ENCODE data around the gene UBA1.

UBA1 gene

GRCh38 chrX:47187106-47187677 is 6.4 kb upstream of the UBA1 start:
- no peak for DNase-seq (ENCODE audit: low spot score)

- no peak for DNase-seq (ENCODE audit: low spot score)
Observed at GRCh38 chrX:47189906-47190305, 3.7 kb upstream of the UBA1 start.

- DNase-seq (ENCODE audit: low spot score) = peak; percentile 86
Observed at GRCh38 chrX:47190445-47191269, 3.0 kb upstream of the UBA1 start.

GRCh38 chrX:47191331-47191730 is 2.3 kb upstream of the UBA1 start:
- DNase-seq (ENCODE audit: low spot score) = peak; percentile 50

GRCh38 chrX:47191806-47192401 is 1.7 kb upstream of the UBA1 start:
- DNase-seq (ENCODE audit: low spot score) = no peak

- no peak for DNase-seq (ENCODE audit: low spot score)
Observed at GRCh38 chrX:47194194-47194787, 662 bp downstream of the UBA1 start.

- no peak for DNase-seq (ENCODE audit: low spot score)
Observed at GRCh38 chrX:47196098-47196497, 2.5 kb downstream of the UBA1 start.

GRCh38 chrX:47197526-47197925 is 3.9 kb downstream of the UBA1 start:
- no peak for DNase-seq (ENCODE audit: low spot score)

GRCh38 chrX:47198026-47198686 is 4.5 kb downstream of the UBA1 start:
- DNase-seq (ENCODE audit: low spot score) = no peak

GRCh38 chrX:47198687-47199080 is 5.1 kb downstream of the UBA1 start:
- no peak for DNase-seq (ENCODE audit: low spot score)

- DNase-seq (ENCODE audit: low spot score) = no peak
Observed at GRCh38 chrX:47199286-47199685, 5.7 kb downstream of the UBA1 start.

- DNase-seq (ENCODE audit: low spot score) = no peak
Observed at GRCh38 chrX:47200385-47201150, 6.9 kb downstream of the UBA1 start.

- no peak for DNase-seq (ENCODE audit: low spot score)
Observed at GRCh38 chrX:47201345-47201944, 7.8 kb downstream of the UBA1 start.

- DNase-seq (ENCODE audit: low spot score) = no peak
Observed at GRCh38 chrX:47202316-47202715, 8.7 kb downstream of the UBA1 start.

GRCh38 chrX:47202877-47203276 is 9.2 kb downstream of the UBA1 start:
- DNase-seq (ENCODE audit: low spot score) = no peak

- no peak for DNase-seq (ENCODE audit: low spot score)
Observed at GRCh38 chrX:47204970-47205369, 11.3 kb downstream of the UBA1 start.

- no peak for DNase-seq (ENCODE audit: low spot score)
Observed at GRCh38 chrX:47206316-47206715, 12.7 kb downstream of the UBA1 start.

GRCh38 chrX:47208108-47208507 is 14.5 kb downstream of the UBA1 start:
- DNase-seq (ENCODE audit: low spot score) = no peak

GRCh38 chrX:47209508-47210238 is 16.0 kb downstream of the UBA1 start:
- DNase-seq (ENCODE audit: low spot score) = no peak

GRCh38 chrX:47210661-47211425 is 17.2 kb downstream of the UBA1 start:
- DNase-seq (ENCODE audit: low spot score) = no peak

Data from D341Med (cell line).